Amniotic epithelial cell (primary cell): ENCODE results near the gene B3GALNT1.

ENCODE experiments used
- DNase-seq: peaks from one replicate; pipeline ENCODE4 v3.0.0-alpha.2; 2010; ENCODE audit warnings: low read depth

The B3GALNT1 gene

GRCh38 chr3:161073181-161073580 lies 32.0 kb downstream of the B3GALNT1 start:
- no peak for DNase-seq

GRCh38 chr3:161072751-161073150 lies 32.4 kb downstream of the B3GALNT1 start:
- no peak for DNase-seq

DNA sequence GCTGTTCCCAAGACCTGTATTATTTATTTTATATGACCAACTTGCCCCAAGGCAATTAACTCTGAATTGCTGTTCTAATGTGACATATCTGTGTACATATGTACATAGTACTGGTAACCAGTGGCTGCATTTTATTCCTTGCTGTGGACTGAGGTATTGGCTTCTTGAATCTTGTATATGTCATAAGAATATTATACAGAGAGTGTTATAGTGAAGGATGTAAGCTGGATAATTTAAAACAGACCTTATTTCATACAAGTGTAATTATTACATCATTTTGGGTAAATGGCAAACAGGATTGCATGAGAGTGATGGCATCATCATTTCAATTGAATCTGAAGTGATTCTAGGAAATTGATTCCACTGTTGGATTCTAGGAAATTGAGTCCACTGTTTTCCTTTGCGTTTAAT lies 32.9 kb downstream of the B3GALNT1 start:
- DNase-seq: no peak

DNA sequence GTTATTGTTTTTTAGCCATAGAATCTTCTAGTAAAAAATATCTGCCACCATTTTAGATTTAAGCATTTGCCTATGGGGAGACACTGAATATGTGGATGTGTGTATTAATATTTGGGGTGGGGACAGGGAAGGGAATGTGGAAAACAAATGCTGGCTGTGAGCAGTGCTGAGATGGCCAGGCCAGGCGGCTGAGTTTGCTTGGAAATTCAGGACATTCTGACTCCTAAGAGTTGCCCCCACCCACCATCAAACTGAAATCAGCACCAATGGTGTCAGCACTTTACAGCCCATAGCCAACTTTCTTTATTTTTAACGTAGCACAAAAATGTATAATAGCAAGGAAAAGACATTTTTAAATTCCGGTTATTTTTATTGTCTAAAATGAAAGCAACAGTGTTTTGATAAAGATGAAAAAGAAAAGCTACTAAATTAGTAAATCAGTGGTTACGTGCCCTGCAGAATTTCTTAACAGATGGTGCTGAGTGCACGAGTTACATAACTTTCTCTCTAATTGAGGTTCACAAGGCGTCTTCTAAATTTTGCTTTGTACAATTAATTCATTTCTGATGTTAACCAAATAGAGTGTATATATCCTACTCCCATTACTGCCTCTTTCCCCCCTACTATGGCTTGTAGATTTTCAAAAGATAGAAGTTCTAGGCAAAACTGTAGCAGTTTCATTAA lies 34.0 kb downstream of the B3GALNT1 start:
- DNase-seq: no peak

DNA sequence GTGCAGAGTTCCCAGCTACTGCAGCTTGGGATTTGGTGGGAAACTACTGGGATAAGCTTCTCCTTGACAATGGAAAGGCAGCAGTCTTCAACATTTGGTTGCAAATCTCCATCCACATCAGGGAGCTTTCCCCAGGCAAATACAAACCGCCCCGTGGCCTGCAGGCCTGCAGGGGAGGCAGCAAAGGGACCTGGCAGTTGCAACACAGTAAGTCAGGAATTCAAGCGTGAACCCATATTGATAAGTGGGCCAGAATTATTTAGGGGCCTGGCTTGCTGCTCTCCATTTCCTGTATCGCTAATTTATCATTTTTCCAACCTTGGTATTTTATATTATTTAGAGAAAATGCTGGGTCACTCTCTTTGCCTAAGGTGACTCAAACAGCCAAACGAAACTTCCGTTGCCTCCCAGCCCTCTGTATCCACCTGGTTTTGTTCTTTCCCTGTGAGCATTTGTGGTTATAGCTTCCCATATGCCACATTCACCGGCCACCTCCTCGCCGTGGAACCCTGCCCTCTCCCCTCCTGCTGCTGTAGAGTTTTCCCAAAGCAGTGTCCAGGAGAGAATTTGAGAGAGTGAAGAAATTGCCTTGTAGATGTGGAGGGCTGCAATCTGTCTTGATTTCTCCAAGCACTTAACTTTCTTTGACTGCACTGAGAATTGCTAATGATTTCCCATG lies 34.8 kb downstream of the B3GALNT1 start:
- no peak for DNase-seq

GRCh38 chr3:161069511-161070251 lies 35.5 kb downstream of the B3GALNT1 start:
- DNase-seq: peak; percentile 75

- DNase-seq: no peak
These were observed 37.8 kb downstream of the B3GALNT1 start for GRCh38 chr3:161067335-161067734.

DNA sequence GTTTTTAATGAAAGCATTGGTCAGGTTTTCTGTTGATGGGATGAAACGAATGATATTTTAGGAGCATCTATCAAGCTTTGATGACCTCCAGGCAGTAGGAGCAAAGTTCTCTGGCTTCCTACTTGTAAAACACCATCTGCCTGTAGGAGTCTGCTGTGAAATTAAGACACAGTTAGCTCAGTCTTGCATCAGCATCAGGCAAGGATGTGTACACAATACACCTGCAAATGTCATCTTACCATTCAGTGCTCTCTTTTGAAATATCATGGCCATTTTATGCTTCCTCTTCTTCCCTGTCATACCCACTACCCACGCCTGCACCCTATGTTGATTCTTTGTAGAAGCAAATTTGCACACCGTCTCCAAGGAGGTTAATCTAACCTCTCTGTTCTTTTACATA lies 38.2 kb downstream of the B3GALNT1 start:
- DNase-seq: no peak

- no peak for DNase-seq
These were observed 40.7 kb downstream of the B3GALNT1 start for GRCh38 chr3:161064413-161064812.

GRCh38 chr3:161054860-161055604 lies 50.1 kb downstream of the B3GALNT1 start:
- DNase-seq: no peak

- no peak for DNase-seq
These were observed 53.3 kb downstream of the B3GALNT1 start for GRCh38 chr3:161051856-161052255.

DNA sequence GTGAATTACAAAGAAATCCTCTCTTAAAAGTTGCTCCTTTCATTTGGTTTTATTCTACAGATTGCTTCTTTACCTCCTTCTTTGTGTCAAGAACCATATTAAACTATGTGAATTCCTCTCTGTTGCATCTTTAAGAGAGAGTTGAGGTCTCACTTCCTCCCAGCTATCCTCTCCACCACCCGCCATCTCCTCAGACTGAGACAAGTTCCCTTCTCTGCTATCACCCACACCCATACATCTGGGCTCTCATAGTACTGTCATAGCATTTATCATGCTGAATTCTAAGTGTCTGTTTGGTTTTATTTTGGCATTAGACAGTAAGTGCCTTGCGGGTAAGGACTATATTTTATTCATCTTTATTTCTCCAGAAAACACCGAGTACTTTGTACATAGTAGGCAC lies 54.2 kb downstream of the B3GALNT1 start:
- DNase-seq: no peak

GRCh38 chr3:161049683-161050248 lies 55.4 kb downstream of the B3GALNT1 start:
- DNase-seq: no peak

DNA sequence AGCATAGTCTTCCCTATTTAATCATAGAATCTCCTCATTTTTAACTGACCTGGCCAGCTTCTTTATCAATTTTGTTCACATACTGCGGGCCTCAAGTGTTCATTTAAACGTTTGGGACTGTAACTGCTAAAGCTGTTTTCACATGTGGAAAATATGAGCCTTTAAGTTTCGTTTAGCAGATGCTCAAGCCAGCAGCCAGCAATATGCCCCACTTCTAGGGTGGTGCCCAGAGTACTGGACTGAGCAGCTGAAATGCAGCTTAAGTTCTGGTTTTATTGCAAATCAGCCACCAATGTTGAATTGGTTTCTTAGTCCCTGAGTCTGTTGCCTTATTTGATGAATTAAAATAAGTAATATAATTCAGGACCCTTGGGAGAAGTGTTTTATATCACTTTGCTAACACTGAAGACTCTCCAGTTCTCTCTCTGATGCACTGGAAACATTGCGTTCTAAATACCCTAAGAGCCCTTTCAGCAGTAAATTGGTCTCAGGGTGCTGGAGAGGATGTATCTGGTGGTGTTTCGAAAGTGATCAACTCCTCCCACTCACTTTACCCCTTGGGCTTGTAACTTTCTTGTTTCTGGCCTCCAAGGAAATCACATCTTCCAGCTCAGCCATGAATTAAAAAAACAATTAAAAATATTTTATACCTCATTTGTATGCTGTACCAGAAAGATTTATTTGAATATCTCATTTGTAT lies 61.7 kb downstream of the B3GALNT1 start:
- DNase-seq: no peak

DNA sequence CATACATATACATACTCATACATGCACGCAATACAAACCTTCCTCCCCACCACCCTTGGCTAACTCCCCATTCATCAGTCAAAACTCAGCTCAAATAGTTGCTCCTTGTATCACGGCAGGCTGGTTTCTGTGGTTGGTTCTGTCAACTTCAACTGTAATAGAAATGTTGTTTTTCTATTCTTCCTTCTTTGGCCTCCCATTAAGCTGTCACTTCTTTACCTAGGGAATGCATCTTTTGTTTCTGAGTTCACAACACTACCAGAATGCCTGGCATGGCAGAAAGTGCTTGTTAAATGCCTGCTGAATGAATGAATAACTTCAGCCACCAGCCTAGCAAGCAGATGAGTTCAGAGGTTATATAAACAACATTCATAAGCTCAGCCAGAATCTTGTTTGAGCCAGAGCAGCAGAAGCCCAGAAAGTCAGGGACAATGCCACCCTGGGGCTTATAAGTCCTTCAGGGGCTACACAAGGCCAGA lies 63.1 kb downstream of the B3GALNT1 start:
- peak; percentile 70 for DNase-seq

- peak; percentile 72 for DNase-seq
These were observed 66.4 kb downstream of the B3GALNT1 start for GRCh38 chr3:161038725-161039124.

GRCh38 chr3:161035711-161036110 lies 69.4 kb downstream of the B3GALNT1 start:
- DNase-seq: peak; percentile 98

- peak; percentile 50 for DNase-seq
These were observed 70.1 kb downstream of the B3GALNT1 start for GRCh38 chr3:161034913-161035550.
